H7 (cell line): Measurements from ENCODE around the gene SLC32A1. TPM values are rescaled to one million over a fixed set of nuclear protein-coding genes. Genes with fewer than 3 reads are reported as not detected.
A peak's percentile ranks its signal among the peaks of the same experiment; 100 is the strongest.

Experiments
- DNase-seq: peaks from one replicate; pipeline ENCODE4 v3.0.0; 2012
- H3K27me3 ChIP-seq: 2 replicates; pipeline ENCODE4 v1.6.0; 2011; ENCODE audit warnings: mild to moderate bottlenecking, low read length; ENCODE audit not compliant: control insufficient read depth, insufficient read depth
- H3K36me3 ChIP-seq: replicated peaks from 2 replicates; pipeline ENCODE4 v1.5.1; 2011; ENCODE audit warnings: low read length; ENCODE audit not compliant: control insufficient read depth, insufficient read depth
- H3K4me3 ChIP-seq: 2 replicates; pipeline ENCODE4 v1.5.1; 2011; ENCODE audit warnings: low read depth, mild to moderate bottlenecking, control low read depth, low read length, moderate library complexity; ENCODE audit not compliant: insufficient read depth
- total RNA-seq: library from RNA; depleted of rRNA; stranded (reverse); fragments of >200 nt; shearing (Covaris generic); gene quantifications from 2 replicates; pipeline ENCODE4 v1.2.3, GENCODE V29; 2014; rRNA removed

SLC32A1 gene
- total RNA-seq: 0.07 TPM in 1 of 2 replicates, not detected in the other

GRCh38 chr20:38723848-38724625 is at the start of gene SLC32A1:
TSS of gene SLC32A1 (plus strand) at chr20:38724486. CDS start at chr20:38724725, 239 bp downstream.
- no peaks in the 10 kb centered on the region for H3K36me3 ChIP-seq
- DNase-seq: peak; percentile 88
- H3K4me3 ChIP-seq: peak within 1 kb of the TSS; percentile 31
- peaks cover 99% of the 10 kb centered on the region for H3K27me3 ChIP-seq

DNA sequence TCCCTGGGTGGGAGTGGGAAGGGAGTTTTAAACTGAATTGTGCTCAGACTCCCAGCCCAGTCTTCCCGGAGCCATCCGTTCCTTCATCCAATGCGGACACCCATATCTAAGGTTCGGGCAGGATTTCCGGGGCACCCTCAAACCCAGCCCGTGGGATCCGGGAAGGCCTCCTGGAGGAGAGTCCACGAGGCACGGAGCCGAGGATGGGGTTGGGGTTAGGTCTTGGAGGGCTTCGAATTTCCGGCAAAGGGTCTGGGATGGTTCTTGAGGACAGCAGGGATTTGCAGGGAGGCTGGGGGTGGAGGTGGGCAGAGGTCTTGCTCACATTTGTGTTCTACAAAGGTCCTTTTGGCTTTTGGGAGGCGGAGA is 49.5 kb upstream of the SLC32A1 start:
- H3K27me3 ChIP-seq: peaks cover 14% of the 10 kb centered on the region
- peak; percentile 43 for DNase-seq
- no peaks in the 10 kb centered on the region for H3K36me3 ChIP-seq
- H3K4me3 ChIP-seq: peak overlapping the region; percentile 47

DNA sequence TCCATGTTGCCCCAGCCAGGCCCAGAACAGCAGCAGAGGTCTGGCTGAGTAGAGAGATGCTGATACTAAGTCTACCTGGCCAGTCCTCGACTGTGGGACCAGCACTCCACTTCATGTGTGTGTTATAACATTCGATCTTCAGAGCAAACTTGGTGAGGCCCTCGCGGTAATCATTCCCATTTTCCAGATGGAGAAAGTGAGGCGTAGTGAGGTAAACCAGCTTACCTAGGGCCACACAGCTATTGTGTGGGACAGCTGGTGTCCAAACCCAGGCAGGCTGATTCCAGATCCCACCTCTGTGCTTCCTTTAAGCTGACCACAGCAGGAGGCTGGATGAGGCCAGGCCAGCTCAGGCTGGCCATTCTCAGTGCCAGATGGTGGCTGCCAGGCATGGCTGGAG is 47.7 kb upstream of the SLC32A1 start:
- Histone ChIP-seq H3K4me3 (no peak overlapping the region), H3K27me3 (peaks cover 14% of the 10 kb centered on the region), H3K36me3 (no peaks in the 10 kb centered on the region)
- DNase-seq: no peak

DNA sequence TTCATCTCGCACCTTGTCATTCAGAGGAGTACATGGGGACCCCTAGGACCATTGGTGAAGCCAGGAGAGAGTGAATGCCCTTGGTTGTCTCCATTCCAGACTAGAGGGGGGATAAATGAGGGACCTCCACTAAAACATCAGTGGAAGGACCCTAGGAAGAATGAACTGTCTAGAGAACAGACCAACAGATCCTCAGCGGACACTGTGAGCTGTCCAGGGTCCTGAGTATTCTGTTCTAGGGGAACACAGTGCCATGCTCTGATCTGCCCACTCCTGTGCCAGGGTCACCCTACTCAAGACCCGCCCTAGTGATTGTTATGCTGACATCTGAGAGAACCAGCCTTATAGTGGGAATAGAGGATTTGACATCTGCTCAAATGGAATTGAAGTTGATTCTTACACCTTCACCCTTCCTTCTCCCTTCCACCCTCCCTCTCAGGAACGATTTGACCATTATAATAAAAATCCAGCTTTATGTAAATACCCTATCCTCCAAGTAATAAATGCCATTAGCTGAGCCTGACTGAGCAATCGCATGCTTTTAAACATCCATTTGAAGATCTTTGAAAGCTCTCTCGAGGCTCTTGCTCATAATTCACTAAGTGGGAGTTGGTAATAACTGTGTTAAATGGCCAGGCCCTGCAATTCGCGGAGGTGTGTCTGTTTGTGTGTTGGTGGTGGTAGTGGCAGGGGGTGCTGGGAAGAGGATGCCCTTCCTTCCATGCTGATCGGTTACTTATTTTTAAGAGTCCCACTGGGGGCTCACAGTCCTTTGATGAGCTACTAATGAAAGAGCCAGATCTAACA is 43.6 kb upstream of the SLC32A1 start:
- H3K4me3 ChIP-seq: no peak overlapping the region
- peak; percentile 70 for DNase-seq
- H3K36me3 ChIP-seq: no peaks in the 10 kb centered on the region
- peaks cover 1% of the 10 kb centered on the region; the same call in 1 of the 2 replicates for H3K27me3 ChIP-seq

GRCh38 chr20:38685271-38685670 is 39.0 kb upstream of the SLC32A1 start:
- no peak overlapping the region for H3K4me3 ChIP-seq
- DNase-seq: no peak
- peaks cover 1% of the 10 kb centered on the region; the same call in 1 of the 2 replicates for H3K27me3 ChIP-seq
- no peaks in the 10 kb centered on the region for H3K36me3 ChIP-seq

DNA sequence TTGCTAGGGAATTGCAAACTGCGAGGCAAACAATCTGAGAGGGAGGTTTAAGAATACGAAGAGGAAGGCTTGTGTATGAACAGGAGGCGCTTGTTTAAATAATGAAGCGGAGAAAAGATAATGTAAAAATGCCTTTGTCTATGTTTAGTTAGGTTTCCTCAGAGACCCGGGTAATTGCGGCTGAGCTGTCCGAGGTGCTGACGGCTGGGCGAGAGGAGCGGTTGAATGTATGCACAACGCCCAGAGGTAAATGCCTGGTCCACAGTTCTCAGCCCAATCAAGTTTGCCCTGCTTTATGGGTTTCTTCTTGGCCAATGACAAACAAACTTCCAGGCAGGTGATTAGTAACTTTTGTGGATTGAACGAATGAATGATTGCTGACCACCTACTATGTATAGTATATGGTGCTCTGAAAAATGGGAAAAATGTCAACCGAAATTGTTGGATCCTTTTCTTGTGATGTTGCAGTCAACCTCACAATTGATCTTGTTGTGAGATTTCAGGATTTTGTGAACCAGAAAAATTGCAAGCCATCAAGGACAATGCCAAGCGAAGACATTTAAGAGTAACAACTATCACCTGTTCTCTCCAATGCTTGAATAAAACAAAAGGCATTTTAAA is 38.3 kb upstream of the SLC32A1 start:
- Histone ChIP-seq H3K4me3 (no peak overlapping the region), H3K27me3 (peaks cover 1% of the 10 kb centered on the region; the same call in 1 of the 2 replicates), H3K36me3 (no peaks in the 10 kb centered on the region)
- DNase-seq: peak; percentile 67

DNA sequence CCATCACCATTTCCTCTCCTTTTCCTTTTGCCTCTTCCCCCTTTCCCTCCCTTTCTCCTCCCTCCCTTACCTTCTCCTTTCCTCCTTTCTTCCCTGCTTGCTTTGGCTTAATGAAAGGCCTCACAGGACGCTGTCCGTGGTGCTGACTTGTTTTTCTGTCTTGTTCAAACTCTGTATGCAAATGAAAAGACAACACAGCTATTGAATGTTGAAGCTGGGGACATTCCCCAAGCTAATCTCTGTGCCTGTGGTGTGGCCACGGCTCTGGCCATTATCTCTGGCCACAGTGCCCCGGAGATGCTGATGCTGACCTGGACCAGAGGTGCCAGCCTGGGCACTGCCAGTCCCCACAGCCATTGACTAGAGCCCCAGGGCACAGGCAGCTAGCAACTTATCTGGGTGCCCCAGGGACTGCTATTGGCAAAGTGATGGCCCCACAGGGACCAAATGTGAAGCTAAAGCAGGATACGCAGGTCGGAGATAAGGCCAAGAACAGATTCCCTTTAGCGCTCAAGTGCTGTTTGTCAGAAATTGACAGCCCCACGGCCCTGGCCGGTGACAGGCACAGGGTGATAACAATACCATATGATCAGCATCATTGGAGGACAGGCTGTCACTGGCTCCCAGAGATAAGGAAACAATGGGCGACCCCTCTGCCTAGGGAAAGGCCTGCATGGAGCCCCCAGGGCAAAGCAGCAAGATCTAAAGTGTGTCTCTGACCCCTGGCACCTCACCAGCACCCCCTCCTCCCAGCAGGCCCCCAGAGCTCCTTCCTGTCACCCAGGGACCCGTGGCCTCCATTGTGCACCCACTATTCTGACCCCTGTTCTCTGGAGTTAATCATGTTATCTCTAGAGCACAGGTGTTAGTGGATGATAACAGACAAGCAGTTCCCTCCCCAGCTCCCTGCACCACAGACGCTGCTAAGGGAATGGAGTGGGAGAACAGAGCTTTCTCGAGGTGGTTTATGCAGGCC is 31.6 kb upstream of the SLC32A1 start:
- Histone ChIP-seq H3K36me3 (no peaks in the 10 kb centered on the region), H3K27me3 (no peaks in the 10 kb centered on the region; the same call in 1 of the 2 replicates), H3K4me3 (no peak overlapping the region)
- peak; percentile 78 for DNase-seq

DNA sequence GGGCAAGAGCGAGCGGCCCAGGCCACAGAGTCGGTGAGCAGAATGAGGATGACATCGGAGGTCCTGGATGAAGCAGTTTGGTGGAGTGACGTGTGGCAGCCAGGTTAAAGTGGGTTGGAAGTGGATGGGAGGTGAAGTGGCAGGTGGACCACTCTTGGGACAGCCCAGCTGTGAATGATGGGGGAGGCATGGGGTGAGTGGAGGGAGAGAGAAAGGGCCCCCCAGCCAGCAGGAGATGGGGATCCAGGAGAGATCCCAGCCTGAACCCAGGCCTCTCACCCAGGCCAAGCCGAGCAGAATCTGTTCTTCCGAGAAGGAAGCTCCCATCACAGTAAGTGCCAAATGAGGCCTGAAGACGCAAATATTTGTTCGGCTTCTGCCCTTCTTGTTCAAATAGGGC is 27.0 kb upstream of the SLC32A1 start:
- DNase-seq: no peak
- H3K27me3 ChIP-seq: no peaks in the 10 kb centered on the region; the same call in 1 of the 2 replicates
- no peak overlapping the region for H3K4me3 ChIP-seq
- H3K36me3 ChIP-seq: no peaks in the 10 kb centered on the region

- DNase-seq: no peak
- no peaks in the 10 kb centered on the region; the same call in 1 of the 2 replicates for H3K27me3 ChIP-seq
Measured at GRCh38 chr20:38698541-38698940, 25.7 kb upstream of the SLC32A1 start.

DNA sequence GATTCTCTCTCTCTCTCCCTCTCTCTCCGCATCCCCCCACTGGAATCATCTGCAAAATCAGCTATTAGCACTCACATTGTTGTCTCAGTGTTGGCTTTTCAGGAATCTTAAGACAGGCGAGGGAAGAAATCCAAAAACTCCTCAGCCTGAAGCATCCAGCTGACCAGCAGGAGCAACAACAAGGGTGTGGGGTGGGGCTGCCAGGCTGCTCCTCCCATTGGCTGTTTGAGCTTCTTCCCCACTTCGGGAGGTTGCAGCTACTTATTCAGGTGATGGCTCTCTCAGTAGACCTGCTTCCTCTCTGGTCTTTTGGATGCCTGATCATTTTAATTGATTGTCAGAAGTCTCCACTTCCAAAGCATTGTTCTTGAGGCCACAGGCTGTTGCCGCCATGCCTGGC is 24.1 kb upstream of the SLC32A1 start:
- H3K27me3 ChIP-seq: no peaks in the 10 kb centered on the region; the same call in 1 of the 2 replicates

More at GRCh38 chr20:38698541-38698940, 25.7 kb upstream of the SLC32A1 start:
- no peaks in the 10 kb centered on the region for H3K36me3 ChIP-seq
- H3K4me3 ChIP-seq: no peak overlapping the region

GRCh38 chr20:38700926-38701325 is 23.4 kb upstream of the SLC32A1 start:
- Histone ChIP-seq H3K4me3 (no peak overlapping the region), H3K27me3 (no peaks in the 10 kb centered on the region; the same call in 1 of the 2 replicates)

More for the DNA sequence above, 24.1 kb upstream of the SLC32A1 start:
- DNase-seq: peak; percentile 83
- Histone ChIP-seq H3K36me3 (no peaks in the 10 kb centered on the region), H3K4me3 (no peak overlapping the region)

GRCh38 chr20:38703526-38703925 is 20.8 kb upstream of the SLC32A1 start:
- DNase-seq: no peak
- no peaks in the 10 kb centered on the region for H3K36me3 ChIP-seq
- no peaks in the 10 kb centered on the region; the same call in 1 of the 2 replicates for H3K27me3 ChIP-seq

More at GRCh38 chr20:38700926-38701325, 23.4 kb upstream of the SLC32A1 start:
- H3K36me3 ChIP-seq: no peaks in the 10 kb centered on the region
- DNase-seq: no peak

GRCh38 chr20:38704136-38704535 is 20.1 kb upstream of the SLC32A1 start:
- DNase-seq: no peak
- Histone ChIP-seq H3K27me3 (no peaks in the 10 kb centered on the region; the same call in 1 of the 2 replicates), H3K4me3 (no peak overlapping the region), H3K36me3 (no peaks in the 10 kb centered on the region)

More at GRCh38 chr20:38703526-38703925, 20.8 kb upstream of the SLC32A1 start:
- H3K4me3 ChIP-seq: no peak overlapping the region
